Pulmonary artery endothelial cell (primary cell): ENCODE data around the gene AMER1. TPM values are rescaled to one million over a fixed set of nuclear protein-coding genes. Genes with fewer than 3 reads are reported as not detected.
A peak's percentile ranks its signal among the peaks of the same experiment; 100 is the strongest.
"Not testable (repeated sequence)": the region's sequence is repeated elsewhere in the genome, so short reads cannot be mapped to it uniquely, and the experiment has no call there.

ENCODE experiments used
- DNase-seq: peaks from one replicate; pipeline ENCODE4 v3.0.0-alpha.2; 2011; ENCODE audit warnings: low read depth, low spot score
- total RNA-seq: library from RNA; depleted of rRNA; stranded (reverse); fragments of >200 nt; gene quantifications from 2 replicates; pipeline ENCODE4 v1.2.3, GENCODE V29; 2014

AMER1 gene
- 1.6 and 2.3 TPM in 2 replicates for total RNA-seq

DNA sequence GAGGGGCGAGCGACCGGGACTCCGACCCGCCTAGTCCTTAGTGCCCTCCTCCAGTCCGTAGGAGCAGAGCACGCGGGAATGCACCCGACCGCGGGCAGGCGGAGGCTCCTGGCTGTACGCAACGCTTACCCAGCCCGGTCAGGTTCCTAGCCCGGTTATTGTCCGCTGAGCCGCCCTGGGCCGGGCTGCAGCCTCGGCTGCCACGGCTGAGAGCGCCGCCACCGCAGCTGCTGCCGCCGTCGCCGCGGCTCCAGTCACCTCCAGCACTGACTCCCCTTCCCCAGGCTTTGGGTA is at the start of gene AMER1:
Gene AMER1, minus strand, starts transcription at position 268 of the 294 bp plus-strand sequence. CDS start 12,422 bp downstream, outside the sequence.
- DNase-seq, result no peak

DNA sequence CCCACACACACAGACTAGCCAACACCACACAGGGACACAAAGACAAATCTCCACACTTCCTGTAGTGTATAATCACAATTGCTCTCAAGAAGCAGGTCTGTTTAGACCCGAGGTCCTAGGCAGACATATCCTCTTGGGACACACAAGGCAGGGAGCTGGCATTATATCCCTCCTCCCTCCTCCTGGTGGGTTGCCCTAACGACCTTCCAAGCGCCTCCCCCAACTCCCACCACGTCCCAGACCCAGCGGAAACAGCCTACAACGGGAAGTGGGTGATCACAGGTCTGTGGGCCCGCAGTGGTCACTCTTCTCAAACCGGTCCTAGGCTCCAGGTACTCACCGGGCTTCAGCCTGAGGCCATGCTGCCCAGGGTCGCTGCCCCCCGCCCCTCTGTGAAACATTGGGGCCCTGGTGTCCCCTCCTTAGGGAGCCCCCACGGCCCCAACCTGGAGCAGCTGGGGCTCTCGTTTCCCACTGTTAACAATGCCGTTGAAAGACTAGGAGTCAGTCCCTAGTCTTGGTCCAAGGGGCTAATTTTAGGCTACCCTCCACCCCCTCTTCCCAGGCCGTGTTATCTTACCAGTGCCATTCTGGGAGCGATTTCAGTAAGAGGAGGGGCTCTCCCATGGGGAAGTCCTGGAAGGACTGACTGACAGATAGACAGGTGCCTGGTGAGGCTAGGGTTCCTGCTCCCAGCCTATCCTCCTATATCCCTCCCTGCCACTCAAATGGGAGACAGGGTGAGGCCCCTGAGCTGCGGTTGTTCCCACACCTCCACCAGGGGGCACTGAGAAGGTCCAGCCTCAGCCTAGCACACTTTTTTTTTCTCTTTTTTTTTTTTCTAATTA is 24.8 kb upstream of the AMER1 start, which contains the start of gene ASB12:
Gene ASB12, minus strand, starts transcription at position 485 of the 848 bp plus-strand sequence. CDS start 4,957 bp downstream, outside the sequence.
- no peak for DNase-seq

DNA sequence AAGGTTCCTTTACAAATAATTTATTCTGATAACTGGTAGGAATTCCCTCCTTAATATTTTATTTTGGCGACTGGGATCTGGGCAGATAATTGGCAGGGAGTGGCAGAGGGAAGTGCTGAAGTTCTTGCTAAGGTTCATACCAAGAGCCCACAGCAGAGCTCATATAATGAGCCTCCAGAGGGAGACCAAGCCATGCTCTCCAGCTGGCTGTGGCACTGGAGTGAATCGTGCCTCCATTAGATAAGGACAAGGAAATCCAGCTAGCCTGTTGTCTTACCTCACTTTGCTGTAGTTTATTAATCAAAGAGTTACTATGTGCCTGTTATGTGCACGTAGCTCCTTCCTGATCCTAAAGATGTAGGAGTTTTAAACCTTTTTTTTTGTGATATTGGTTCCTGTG is 23.6 kb upstream of the AMER1 start:
- DNase-seq, result no peak

DNA sequence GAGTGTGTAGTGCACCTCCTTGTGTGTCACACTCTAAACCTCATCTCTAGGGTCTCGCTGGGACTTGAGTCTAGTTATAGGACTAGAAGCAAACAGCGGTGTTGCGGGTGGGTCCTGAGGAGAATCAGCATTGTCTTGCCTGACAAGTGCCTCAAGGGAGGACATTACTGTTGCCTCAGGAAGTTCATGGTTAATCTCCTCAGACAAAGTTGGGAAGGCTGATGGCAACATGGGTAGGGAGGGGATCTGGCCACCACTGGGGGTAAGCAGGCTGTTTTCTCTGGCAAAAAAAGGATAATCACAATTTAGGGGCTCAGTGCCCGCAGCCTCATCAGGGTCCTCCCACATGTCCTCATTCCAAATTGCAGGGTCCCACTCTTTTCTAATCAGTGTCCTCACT is 12.5 kb upstream of the AMER1 start:
- no peak for DNase-seq

DNA sequence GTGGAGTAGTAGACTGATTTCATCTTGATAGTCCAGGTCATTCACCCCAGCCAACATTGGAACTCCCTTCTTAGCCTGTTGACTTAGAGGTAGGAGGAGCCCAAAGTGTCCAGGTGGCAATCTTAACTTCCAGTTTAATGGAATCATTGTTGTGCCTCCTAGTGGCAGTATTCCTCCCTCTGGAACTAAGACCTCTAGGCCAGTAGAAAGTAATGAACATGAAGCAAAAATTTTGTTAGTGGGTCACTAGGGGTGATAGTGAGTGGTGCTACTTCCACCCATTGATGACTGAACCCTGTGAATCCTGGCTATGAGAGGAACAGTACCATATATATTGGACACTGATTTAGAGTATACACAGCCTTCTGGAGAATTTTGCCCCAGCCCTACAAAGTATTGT is 8.5 kb upstream of the AMER1 start:
- not testable (repeated sequence) for DNase-seq

DNA sequence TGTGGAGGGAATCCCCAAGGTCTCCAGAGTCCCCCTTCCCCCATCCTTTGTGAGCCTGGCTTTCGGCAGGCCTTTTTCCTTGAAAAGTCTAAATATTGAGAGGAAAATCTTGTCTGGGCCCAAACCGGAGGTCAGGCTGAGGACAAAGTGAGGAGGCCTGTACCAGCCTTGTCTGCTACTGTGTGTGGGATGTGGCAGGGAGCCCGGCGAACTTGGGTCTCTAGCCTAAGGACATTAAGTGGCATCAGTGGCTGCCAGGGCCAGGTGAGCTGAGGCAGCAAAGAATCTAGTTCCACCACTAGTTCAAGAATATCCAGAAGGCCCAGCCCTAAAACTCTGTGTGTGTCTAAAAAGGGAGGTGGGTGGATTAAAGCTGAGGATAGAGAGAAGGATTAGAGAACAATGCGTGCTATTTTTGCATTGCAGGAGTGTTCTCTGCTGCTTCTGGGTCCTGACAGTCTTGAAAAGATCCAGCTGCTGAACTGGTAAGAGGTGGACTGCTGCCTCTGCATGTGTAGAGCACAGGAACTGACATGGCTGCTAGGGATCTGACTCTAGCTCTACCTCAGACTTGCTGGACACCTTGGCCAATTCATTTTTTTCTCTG is 1.2 kb upstream of the AMER1 start:
- DNase-seq, result no peak

DNA sequence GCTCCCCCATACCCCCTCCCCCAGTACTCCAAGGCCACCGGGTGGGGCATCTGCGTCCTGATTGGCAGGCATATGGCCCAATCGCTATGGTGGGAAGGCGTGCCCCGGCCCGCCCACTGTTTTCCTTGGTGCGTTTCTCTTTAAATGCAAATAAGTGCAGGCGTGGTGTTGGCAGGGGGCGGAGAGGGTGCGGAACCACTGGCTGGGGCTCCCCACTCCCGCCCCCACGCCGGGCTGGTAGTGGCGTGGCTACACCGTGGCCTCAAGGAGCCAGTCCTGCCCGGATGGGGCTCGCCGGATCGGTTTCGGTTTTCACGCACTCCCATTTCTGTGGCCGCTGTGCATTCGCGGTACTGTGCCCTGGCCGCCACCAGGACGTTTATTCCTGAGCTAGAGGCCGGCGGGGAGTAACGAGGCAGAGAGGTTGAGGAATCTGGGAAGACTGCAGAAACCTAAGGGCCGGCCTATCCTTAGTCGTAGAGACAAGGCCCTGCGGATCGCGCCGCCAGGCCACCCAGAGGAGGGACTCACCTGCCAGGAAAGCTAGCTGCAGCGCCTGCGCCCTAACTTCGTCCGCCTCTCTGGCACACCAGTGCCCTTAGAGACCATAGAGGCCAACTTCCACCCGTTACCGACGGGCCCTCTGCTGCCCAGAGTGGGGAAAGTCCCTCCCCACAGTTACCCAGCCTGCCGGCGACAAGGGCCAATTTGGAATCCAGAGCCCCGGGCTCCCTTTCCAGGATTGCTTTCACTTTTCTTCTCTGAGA is 410 bp upstream of the AMER1 start:
- peak; percentile 59 for DNase-seq

DNA sequence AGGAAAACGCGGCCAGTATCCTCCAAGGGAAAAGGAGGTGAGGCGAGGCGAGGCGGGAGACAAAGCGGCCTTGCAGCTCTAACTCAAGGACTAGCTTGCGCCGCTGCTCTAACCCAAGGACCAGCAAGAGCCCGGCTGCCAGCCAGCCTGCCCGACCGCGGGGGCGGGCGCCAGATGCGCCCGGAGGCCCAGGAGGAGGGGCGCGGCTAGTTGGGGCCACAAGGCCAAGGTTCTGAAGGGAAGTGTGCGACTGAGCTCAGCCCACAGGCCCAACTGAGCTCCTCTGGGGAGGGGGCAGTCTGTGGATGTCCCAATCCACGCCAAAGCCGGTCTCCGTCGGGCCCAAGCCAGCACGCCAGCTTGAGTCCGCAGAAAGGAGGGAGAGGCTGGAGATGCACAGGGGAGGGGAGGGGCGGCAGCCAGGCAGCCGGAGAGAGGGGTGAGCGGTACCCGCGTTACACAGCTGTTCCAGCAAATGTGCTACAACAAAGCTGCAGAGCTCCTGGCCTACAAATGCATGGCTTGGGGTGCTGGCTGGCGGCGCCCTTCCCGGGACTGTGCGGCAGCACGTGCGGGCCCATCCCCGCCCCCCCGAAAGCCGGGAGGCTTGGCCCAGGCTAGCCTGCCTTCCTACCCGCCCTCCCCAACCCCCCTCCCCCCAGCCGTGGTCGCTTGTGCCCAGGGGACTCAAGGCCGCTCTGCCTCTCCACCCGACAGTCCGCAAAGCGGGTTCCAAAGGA is 637 bp downstream of the AMER1 start:
- no peak for DNase-seq

DNA sequence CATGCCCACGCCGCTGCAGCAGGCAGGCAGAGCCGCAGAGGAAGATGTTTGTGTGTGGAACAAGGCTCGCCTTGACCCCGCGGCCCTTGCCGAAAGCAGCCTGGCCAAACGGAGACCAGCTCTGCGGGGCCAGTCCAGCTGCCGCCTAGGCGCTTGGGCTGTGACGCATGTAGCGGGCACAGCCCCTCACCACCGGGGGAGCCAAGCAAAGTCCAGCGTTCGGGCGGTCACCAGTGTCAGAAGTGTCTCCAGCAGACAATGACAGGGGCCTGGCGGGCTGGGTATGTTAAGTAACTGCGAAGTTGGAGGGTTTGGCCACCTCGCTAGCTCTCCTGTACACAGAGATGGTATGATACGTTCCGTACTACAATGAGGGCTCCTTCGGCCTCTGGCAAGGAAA is 1.3 kb downstream of the AMER1 start:
- DNase-seq, result no peak

DNA sequence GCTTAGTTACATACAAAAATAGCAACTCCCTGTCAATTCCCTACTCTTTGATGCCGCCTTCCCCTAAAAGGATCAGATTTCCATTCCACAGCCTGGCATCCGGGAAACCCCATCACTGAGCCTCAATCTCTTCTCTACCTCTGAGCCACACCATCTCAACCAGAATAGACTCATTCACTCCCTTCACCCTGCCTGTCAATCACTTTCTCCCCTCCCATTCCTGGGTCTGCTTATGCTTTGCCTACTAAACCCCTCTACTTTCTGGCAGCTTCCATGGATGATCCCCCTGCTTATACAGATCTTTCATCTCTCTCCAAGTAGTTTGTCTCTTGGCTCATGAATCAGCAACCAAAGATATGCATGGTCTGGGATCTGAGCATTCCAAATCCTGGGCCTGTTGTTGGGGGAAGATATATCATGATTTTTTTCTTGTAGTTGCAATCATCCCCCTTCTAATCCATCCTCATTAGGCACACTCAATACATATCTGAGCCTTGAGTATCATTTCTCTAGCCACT is 2.6 kb downstream of the AMER1 start:
- DNase-seq, result no peak

DNA sequence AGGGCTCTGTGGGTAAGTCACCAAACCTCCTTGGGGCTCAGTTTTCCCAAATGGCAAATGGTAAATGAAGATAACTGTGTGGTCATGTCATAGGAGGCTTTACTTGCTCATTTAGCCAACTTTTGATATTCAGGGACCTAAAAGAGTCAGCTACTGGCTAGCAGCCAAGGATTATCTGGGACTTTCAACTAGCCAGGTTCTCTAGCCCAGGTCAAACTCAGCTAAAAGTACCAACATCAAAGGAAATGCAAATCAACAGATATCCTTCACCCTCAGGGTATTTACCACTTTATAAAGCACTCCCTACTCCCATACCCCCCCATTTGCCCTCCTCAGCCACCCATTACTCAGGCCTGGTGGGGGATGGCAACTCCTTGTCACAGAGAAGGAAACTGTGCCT is 7.5 kb downstream of the AMER1 start:
- DNase-seq, result no peak

DNA sequence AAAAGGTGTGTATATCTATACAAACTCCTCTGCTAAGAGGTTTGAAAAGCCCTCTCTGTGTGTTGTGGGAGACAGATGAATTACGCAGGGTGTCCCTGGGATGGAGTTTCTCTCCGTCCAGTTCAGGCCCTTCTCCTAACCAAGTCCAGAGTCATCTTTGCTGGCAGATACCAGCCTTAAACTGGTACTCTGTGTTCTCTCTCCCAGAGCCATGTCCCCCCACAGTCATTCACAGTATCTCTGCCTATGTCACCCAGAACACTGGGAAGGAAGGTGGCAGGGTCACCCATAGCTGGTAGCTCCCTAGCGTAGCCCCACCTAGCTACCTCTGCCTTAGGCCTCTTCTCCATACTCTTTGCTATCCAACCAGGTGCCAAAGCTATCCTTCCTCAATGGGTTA is 8.9 kb downstream of the AMER1 start:
- no peak for DNase-seq

DNA sequence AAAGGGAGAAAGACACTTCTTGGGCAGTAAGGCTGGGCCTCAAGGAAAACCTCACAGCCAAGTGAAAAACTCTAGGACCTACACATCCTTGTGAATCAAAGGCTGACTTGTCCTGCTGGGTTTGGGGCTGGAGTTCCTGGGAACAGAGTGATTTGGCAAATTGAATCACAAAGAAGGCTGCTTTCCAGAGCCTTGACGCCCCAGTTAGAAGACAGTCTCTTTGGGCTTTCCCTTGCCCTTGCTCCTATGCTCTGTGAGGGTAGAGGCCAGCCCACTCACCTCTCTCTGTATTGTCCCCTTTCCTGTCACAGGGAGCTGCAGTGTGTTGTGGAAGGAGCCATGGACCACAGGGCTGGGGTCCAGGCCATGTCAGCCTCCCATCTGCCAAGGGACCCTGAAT is 9.6 kb downstream of the AMER1 start:
- DNase-seq, result no peak

DNA sequence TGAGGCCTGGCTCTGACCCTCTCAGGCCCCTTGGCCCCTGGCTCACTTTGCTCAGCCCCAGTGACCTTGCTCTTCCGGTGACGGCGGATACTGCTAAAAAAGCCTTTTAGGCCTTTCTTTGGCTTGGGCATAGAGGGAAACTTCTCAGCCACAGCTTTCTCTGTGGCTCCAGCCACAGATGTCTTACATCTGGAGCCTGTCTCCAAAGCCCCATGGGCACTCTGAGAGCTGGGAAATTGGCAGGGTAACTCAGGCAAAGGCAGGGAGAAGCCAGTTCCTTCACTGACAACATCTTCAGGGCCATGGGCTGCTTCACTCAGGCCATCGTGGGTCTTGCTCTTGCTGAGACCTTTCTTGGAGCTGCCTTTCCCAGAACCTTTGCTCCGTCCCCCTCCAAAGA is 12.8 kb downstream of the AMER1 start:
- no peak for DNase-seq

DNA sequence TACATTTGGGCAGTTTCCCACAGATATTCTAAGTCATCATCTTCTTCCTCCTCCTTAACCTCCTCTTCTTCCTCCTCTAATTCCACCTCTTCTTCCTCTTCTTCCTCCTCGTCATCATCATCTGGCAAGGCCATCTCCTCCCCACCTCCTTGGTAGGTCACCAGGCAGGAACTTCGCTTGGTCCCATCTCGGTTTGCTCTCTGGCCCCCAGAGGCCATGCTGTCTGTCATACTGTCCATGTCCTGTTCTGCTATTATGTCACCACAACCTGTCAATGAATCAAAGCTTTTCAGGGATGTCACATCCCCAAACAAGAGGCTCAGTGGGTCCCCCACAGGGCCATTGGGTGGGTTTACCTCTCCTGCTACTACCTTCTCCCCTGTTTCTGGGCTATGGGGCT is 13.5 kb downstream of the AMER1 start:
- DNase-seq, result no peak

DNA sequence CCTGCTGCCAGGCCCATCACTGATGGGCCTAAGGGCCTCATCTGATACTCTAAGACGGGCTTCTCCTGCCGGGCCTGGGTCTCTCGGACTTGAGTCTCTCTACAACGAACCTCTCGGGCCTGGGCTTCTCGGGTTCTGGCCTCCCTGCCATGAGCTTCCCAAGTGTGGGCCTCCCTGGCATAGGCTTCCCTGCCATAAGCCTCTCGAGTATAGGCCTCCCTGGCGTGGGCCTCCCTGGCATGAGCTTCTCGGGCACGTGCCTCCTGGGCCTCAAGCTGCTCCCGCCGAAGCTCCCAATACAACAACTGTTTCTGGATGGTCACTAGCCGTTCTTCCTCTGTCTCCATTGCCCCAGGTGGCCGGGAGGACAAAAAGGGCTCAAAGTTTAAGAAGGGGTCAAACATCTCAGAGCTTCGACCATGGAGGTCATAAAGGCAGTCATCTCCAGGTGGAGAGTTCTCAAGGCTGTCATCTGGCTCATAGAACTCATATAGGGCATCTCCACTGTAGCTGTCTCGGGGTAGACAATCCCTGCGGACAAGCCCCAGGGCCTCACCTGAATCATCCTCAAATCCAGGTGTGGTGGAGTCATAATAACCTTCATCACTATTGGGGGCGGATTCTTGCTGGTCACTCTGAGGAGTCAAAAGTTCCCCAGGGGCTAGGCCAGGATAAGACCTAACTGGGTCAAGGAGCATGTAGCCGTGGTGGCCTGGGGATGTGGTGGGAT is 14.1 kb downstream of the AMER1 start:
- DNase-seq, result no peak

DNA sequence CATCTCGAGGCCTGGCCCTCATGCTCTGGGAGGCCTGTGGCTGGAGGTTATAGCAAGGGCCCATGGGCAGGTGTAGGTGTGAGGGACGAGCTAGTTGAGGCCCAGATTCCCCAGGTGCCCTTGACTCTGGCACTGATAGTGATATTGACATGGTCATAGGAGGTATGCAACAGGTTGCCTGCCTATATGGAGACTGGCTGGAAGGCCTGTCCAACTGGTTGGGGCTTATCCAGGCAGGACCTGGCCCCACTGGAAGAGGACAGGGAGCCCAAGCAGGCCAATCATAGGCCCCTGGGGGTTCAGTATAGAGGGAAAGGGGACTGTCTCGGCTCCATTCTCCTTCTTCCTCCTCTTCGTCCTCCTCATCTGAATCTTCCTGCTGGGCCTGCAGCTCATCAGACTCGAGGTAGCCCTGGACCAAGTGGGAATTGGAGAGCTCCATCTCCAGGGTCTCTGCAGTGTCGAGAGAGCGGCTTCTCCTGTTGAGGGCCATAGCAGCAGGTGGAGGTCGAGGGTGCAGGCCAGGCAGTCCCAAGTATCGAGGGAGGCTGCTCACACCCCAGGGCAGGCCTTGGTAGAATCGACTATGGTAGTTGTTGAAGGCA is 15.3 kb downstream of the AMER1 start:
- no peak for DNase-seq

DNA sequence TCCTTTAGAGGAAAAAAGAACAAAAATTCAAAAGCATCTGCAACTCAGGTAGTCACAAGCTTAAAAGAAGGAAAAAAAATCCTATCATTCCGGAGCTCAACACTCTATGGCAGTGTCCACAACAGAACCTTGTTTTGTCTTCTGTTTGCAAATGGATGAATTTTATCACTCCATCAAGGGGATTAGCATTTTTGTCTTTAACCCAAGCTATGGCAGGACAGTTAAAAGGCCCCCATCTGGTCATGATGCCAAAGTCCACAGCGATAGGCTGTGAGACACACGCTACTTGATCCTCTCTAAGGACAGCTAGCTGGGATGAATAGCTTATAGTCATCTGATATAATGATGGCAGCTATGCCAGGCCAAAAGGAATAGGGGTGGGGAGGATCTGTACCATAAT is 16.6 kb downstream of the AMER1 start:
- DNase-seq, result no peak

DNA sequence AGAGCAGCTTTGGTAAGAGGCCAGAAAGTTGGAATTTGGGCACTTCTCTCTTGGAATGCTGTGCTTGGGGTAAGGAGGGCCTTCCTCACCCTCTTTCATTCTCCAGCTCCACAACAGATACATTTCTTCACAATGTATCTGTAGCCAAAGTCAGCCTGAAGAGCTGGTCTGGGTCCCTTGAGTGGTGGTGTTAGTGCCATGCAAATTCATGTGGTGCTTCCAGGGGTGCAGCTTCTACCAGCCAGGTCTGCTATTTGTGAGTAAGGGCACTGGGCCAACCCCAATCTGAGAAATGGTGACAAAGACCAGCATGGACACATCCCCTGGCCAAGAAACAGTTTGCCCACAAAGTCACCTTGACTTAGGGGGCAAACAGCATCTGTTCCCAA is 17.8 kb downstream of the AMER1 start:
- no peak for DNase-seq

DNA sequence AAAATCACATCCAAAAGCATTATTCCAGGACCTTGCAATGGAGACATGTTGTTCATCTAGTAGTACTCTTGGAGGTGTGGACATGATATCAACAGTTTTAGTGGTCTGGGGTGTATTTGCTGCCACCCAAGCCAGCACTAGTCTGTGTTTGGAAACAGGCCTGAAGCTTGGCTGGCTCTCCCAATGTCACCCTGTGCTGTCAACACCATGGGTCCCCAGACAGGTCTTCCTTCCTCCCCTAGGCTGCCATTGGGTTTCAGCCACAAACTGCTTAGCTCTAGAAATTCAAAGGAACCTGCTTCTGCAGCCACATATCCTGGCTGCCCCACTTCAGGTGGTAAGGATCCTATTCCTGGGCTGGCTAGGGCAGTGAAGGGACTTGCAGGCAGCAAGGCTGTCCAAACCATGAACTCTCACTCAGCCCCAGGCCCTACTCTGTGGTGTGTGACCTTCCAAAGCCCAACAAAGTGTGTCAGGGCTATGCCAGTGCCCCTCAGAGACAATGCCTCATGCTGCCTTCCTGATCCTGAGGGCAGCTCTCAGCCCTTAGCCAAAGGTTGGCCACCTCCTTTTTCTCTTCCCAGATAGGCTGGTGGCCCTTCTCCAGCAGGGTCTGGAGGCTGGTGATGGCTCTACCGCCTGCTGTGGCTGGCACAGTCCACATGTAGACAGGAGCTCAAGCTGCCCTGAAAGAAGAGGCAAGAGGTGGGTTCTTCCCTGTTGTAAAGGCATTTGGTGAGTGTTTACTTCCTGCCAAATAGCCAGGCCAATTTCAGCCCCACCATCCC is 18.3 kb downstream of the AMER1 start:
- no peak for DNase-seq
